ENCODE results near the gene DRAXIN.

Gene DRAXIN

DNA sequence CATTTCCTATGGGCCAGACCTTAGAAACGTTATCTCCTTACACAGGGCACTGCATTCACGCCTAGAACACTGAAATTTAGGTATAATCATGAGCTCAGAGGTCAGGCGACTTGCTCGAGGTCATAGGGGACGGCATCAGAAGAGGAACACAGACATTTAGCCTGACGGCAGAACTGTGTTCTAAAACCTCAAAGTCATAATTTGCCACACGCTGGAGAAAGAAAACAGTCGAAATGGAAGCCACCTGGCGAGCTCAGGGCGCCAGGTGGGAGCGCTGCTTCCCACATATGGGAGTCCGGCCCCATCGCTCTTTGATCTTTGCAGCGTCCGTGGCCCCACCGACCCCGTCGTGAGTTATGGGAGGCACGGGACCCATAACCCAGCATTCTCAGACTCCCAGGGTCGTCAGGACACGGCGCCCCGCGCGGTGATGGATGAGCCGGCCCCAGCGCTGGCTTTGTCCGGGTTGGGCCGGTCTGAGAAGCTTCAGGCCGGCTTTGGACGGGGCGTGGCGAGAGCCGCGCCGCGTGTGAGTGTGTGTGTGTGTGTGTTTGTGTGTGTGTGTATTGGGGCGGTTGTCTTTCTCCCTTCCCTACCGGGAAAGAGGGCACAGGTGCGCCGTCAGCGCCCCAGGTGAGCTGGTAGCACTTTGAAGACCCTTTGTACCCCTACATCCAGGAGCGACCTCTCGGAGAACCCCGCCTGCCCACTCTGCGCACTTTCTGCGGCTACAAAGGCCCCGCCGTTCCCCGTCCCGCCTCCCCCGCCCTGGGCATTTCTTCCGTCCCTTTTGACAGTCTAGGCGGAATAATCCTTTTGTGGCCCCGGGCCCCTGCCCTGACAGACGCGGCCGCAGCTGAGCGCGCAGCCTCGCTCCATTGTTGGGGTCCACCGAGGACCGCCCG is 861 bp upstream of the DRAXIN start:
- DNase-seq = peak; percentile 23

DNA sequence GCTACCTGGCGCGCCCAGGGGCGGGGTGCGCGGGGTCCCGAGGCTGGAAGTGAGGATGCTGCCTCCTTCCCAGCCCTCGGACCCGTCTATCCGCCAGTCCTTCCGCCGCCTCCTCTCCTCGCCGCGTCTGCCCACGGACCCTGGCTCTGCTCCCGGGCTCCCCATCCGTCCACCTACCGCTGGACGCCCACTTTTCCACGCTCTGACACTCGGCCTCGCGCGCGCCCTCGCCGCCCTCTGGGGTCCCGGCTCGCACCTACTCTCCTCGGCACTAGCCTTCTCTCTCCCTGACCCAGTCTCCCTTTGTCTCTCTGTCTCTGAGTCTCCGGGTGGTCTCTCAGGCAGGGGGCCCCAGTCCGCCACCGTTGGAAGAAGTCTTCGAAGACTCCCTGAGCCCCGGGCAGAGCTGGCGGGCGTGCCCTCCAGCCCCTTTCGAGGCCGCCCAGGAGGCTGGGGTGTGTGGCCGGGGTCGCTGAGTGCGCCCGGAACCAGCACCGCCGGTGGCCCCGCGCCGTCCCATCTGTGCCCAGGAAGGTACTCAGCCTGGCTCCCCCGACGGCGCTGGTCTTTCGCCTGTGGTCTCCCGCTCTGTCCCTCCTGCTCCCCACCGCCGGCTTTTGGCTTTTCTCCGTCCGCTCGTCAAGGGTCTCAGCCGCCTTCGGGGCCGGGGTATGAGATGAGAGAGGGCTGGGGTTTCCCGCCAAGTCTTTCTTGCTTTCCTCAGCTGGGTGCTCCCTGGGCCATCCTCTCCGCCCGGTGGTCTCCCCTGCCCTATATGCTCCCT is 610 bp downstream of the DRAXIN start:
- DNase-seq = no peak

DNA sequence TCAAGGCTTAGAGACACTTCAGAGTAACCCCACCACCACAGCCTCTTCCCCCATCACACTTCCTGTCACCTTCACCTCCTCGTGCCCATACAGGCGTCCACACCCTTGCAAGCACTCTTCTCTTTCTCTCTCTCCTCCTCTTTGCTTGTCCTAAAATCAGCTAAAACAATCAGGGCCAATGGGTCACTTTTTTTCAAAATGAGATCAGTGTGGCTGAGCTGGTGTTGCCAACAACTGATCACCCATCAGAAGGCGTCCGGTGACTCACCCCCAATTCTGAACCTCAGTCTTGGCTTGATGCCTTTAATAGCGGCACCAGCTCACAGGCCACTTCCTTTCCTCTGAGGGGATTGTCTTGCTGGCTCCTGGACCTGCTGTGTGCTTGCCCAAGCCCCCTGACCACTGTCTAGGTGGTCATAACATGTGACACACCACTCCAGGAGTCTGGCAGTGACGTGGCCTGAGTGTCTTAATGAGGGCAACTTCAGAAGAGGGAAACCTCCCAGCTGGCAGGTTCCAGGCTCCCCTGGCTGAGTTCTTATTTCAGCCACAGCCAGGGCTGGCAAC is 1.6 kb downstream of the DRAXIN start:
- DNase-seq = no peak

DNA sequence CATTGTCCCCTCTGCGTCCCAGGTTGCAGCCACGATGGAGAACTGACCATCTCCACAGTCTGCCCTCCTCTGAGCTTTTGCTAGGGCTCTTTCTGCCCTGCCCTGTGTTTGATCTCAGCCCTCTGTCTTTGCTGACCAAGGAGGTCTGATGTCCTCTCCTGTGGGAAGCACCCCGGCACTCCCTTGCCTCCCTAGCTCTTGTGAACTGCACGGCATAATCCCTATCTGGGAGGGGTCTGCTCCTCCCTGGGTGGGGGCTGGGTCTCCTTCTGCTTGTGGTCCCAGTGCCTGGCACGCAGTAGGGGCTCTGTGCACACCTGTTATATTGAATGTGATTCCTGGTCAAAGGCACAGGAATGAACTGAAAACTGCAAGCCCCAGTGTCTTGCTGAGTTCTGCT is 2.4 kb downstream of the DRAXIN start:
- no peak for DNase-seq

DNA sequence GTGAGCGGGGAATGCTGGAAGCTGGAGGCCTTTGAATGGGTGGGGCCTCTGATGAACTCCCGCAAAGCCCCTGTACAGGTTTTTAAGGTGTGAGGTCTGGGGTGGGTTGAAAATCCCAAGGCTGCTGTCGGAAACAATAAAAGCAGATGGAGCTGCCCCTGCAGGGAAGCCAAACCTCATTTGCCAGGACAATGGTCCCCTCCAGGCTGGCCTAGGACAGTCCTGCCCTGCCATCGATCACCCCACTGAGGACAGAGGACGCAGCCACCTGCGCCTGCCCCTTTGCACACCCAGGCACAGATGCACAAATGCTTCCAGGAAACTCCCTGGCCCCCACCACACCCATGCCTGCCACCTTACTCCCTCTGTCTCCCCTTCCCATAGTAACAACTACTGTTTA is 4.4 kb downstream of the DRAXIN start:
- no peak for DNase-seq

DNA sequence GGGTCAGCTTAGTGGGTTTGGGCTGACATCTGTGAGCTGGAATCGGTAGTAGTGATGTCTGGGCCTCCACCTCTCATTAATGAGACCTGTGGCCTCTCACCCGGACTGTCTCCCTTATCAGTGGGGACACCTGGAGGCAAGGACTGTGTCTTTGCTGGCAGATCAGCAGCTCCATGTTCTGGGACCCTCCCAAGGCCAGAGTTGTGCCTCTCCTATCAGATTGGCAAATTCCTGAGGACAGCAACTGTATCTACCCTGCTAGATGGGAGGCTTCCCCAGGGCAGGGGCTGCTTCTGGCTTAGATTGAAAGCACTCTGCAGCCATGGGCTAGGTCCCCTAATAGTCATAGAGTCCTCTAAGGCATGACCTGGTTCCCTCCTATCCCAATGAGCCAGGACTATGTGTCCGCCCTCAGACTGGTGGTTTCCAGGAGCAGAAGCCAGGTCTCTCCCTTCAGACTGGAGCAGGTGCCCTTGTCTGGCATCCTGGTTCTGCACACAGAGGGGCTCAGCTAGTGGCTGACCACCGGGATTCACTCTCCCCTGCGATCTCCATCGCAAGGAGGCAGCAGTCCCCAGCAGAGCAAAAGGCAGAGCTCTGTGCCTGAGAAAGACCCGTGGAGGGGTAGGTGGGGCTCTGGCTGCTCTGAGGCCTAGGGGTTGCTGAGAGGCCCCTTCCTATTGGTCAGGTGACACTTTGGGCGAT is 5.8 kb downstream of the DRAXIN start:
- DNase-seq = no peak

DNA sequence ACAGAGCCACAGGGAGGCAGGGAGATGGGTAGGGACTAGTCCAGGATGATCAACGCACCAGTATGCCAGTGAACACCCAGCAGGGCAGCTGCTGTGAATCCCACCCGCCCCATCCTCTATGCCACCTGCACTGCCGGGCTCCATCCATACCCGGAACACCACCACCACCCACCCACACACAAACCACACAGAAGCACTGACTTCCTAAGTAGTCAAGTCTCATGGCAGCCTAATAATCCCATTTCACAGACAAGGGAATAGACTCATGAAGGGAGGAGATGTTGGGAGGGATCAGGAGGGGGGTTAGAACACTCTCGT is 6.3 kb downstream of the DRAXIN start:
- no peak for DNase-seq

DNA sequence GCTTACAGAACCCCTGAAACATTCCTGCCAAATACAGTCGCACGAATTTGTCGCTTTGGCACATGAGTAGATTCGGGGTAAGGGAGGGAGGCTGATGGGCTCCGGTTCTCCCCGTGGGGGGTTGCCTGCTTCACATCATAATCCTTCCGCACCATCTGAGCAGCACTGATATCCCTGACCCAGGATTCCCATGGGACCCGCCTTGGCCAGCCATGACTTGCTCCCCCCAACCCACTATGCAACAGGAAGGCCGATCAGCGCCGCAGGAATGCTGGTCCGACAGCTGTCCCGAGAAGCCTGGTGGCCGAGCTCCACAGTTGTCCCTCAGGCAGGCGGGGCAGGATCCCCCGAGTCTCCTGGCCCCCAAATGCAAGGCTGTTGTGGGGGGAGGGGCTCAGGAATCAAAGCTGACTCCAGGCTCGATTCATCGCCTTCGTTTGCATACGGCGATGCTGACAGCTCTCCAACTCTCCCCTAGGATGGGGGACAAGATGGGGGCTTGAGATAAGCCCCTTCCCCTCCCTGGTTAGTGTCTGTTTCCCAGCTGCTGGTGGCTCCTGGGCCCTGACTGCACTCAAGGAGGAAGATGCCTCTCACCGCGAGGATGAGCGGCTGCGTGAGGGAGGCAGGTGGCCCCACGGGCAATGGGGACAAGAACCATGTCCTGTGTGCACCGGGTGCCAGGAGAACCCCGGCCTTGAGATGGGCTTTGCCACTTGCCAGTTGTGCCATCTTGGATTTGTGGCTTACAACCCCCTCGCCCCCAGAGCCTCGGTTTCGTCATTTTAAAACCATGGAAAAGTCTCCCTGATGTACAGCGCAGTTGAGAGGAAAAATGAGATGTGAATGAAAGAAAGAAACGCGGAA is 9.3 kb downstream of the DRAXIN start:
- no peak for DNase-seq

DNA sequence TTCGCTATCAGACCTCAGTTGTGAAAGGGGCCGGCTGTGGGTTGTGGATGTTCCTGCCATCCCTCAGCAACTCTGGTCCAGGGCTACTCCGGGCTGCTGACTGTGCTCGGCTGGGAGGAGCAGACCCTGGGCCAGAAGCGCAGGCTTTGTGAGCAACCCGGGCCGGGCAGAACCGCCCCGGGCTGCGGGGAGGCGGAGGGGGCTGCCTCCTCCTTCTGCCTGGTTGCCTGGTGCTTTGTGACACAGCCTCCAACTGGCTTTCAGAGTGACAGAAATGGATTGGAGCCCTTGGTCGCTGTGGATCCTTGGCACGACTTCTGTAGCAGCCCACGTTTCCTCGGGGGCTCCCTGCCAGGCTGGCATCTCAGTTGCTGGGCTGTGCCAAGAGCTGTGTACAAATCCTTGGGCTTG is 10.0 kb downstream of the DRAXIN start:
- DNase-seq = no peak

DNA sequence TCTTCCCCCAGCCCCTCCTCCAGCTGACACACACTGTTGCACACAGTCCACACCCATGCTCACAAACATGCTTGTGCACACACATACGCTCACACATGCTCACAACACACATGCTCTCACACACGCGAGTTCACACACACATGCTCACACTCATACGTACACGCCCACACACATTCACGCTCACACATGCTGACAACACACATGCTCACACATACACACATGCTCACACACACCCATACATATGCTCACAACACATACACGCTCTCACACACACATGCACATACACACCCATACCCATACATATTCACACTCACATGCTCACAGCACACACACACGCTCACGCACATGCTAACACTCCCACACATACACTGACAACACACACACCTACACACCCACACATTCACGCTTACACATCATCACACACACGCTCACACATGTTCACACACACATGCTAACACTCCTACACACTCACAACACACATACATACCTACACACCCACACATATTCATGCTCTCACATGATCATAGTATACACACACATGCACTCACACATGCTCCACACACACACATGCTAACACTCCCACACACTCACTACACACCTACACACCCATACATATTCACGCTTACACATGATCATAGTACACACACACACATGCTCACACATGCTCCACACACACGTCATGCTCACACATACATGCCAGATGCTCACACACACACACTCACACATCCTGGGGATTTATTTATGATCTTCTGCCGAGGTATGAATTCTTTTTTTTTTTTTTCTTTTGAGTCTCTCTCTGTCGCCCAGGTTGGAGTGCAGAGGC is 10.7 kb downstream of the DRAXIN start:
- no peak for DNase-seq

DNA sequence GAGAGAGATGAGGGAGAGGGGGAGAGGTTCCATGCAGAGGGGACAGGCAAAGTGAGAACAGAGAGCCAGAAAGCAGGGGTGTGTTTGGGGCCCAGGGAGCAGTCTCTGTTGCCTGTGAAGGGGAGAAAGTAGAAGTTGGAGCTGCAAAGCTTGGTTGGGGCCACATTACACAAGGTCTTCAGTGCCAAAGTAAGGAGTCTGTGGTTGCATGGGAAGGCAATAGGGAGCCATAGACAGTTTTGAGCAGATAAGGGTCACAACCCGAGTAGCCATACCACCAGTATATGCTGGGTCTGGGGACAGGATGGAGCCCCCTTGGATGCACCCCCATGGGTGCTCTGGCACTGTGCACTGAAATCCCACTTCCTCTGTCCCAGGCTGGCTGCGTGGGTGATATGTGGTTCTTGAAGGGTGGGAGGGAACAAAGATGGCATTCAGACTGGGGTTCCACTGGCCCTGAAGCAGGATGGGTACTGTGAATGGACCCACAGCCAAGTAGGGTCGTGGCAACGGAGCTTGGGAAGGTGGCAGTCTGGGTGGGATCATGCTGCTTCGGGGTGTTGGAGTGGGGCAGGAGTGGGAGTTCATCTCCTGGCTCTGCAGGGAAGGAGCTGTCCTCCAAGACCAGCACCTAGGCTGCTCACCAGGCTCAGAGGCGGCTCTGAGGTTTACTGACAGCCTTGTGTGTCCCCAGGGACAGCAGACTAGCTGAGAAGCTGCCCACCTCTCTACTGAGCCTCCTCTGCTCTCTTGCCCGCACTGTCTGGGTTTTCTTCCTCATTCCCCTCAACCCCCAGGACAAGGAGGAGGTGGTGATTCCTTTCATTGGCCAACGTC is 12.1 kb downstream of the DRAXIN start:
- no peak for DNase-seq

DNA sequence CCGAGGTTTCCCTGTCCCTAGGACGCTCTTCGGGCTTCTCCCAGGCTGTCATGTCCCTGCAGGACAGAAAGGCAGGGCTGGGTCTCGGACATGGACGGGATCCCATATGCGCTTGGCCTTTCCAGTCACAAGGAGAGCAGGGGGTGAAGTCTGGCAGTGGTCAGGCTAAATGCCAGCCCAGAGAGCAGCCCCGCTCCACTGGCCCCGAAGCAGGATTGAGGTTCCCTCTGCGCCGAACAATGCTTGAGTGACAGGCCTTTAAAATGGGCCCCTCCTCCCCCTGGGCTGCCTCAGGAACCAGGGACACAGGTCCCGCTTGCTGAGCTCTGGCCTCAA is 12.7 kb downstream of the DRAXIN start:
- DNase-seq = no peak

DNA sequence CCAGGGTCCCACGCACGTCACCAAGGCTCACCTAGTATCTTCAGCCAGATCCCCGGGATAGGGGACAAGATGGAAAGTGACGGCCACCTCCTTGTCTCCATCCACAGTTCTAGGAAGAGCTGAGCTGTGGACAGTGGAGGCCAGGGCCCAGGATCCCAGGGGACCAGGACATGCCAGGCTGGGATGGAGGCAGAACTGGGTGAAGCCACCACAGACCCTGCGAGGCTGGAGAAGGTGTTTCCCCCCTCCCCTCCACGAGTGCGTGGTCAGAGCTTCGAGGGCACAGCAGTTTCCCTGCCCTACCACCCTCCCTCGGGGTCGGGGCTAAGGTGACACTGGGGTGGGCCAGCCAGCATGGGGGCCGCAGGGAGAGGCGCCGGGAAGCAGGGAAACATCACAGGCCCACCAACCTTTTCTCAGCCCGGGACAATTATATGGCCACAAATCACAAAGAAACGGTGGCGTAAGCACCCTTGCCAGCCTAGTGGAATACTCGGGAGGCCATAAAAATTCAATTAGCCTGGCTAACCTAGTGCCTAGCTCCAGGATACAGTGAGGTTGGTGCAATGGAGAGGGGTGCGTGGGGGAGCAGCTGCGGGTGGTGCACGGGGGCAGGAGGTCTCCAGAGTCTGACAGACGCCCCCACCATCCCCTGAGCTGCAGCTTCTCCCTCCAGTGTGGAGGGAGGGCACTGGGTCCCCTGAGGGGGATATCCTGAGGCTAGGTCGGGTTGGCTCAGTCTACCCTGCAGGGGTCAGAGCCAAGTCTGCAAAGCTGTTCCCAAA is 13.4 kb downstream of the DRAXIN start:
- no peak for DNase-seq

DNA sequence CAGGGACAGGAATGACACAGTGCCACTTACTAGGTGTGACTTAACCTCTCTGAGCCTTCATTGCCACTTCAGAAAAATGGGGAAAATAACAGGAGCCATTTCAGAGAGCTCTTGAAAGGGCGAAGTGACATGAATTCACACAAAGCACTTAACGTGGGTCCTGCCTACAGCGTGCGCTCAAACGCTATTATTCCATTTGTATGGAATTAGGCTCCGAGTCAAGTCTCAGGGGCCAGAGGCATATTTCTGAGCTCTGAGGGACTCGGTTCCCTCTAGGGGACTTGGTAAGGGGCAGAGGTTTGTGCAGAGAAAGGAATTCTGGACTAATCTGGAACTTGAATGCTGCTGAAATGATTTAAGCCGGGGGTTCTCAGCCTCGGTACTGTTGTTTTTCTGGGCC is 14.1 kb downstream of the DRAXIN start:
- no peak for DNase-seq

DNA sequence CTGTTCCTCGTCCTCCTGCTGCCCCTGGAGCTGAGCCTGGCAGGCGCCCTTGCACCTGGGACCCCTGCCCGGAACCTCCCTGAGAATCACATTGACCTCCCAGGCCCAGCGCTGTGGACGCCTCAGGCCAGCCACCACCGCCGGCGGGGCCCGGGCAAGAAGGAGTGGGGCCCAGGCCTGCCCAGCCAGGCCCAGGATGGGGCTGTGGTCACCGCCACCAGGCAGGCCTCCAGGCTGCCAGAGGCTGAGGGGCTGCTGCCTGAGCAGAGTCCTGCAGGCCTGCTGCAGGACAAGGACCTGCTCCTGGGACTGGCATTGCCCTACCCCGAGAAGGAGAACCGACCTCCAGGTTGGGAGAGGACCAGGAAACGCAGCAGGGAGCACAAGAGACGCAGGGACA is 14.8 kb downstream of the DRAXIN start:
- DNase-seq = no peak

DNA sequence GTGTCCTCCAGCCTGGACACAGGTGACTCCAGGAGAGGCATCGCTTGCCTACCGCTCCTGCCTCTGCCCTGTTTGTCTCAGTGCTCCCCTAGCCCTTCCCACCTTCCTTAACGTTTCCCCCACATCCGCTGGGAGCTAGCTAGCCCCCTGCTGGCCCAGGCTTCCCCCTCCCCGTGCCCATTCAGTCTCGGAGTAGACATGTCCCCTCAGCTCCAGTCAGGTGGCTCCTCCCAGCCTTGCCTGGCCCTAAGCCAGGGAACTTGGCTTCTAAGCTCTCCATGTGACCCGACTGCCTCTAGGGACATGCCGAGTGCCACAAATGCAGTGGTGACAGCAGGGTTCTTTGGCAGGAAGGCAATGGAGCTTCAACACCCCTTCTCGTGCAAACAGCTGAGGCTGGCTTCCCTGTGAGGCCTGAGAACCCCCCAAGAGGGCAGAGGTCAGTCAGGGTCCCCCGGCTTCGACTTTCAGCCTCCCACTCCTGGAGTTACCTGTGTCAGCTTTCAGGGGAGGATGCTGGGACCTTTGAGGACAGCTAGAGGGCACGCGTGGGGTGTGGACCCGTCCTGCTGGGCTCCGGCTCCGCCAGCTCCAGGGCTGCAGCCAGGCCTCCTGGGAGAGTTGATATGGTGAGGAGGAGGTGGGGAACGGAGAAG is 16.2 kb downstream of the DRAXIN start:
- no peak for DNase-seq

DNA sequence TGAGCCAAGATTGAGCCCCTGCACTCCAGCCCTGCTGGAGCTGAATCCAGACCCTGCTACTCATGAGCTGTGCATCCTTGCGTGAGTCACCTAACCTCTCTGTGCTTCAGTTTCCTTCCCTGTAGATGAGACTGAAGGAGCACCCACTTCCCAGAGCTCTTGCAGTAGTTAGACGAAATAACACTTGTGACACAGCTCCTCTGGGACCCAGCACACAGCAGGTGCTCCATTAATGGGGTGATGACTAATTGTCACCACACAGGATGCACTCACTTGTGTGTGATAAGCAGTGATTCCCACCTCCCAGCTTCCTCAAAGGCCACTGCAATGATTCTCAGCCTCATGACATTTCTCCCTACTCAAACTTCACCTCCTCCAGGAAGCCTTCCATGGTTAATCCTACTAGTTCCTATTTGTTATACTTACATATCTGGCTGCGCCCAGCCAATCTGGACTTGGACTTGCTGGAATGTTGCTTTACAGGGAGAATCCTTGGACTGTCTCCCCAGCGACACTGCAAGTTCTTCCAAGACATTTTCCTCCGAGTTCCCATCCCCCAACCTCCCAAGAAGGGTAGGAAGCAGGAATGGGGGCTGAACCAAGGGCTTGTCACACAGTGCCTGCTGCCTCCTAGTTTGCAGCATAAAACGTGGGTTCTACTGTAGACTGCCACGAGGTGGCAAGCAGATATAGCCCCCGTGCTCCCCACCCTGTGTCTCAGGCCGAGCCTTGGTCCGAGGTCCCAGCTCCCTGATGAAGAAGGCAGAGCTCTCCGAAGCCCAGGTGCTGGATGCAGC is 17.2 kb downstream of the DRAXIN start:
- no peak for DNase-seq

DNA sequence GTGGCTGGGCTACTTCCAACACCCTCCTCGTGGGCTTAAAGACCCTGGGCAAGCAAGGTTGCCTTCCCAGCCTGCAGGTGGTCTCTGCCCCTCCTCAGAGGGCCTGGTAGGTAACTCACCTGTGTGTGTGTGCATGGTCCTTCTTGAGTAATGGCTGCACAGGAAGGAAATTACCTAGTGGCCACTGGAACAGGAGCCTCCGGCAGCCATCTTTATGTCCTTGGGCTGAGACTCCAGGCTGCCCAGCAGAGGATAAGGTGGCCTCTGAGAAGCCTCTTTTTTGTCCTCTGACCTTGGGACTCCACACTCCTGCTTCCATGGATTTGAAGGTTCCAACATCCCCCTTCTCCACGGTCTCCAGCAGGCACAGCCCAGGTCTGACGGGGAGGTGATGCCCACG is 20.0 kb downstream of the DRAXIN start:
- no peak for DNase-seq
